Keratinocyte (primary cell): ENCODE data around the gene RAB3B. TPM values are rescaled to one million over a fixed set of nuclear protein-coding genes. Genes with fewer than 3 reads are reported as not detected.

Experiments used
- DNase-seq: peaks from one replicate; pipeline ENCODE4 v3.0.0-alpha.2; 2011; ENCODE audit warnings: low read depth, missing footprints, low spot score
- FAIRE-seq: peaks from 2 replicates; lab custom pipeline; 2011; peaks lifted over from hg19 to GRCh38; lab: Jason Lieb, UNC
- H2AFZ ChIP-seq: 2 replicates; pipeline ENCODE4 v1.6.0; 2012; ENCODE audit warnings: low read length, control low read depth, inconsistent platforms; ENCODE audit not compliant: control insufficient read depth
- H3K27ac ChIP-seq: 2 replicates; pipeline ENCODE4 v1.5.1; 2011; ENCODE audit warnings: low read length; ENCODE audit not compliant: control insufficient read depth, insufficient read depth
- H3K27me3 ChIP-seq: 3 replicates; pipeline ENCODE4 v1.6.0; 2011; ENCODE audit warnings: low read length; ENCODE audit not compliant: control insufficient read depth, insufficient read depth; ENCODE audit errors: extremely low read depth
- H3K36me3 ChIP-seq, 2 experiments: 2 replicates in 1 of 2; 3 replicates in 1 of 2; pipeline ENCODE4 v1.5.1; 2011; ENCODE audit warnings: low read length in 2 of 2, mild to moderate bottlenecking in 1 of 2; ENCODE audit not compliant: control insufficient read depth in 2 of 2, insufficient read depth in 2 of 2; ENCODE audit errors: extremely low read depth in 1 of 2
- H3K4me1 ChIP-seq: 3 replicates; pipeline ENCODE4 v1.5.1; 2011; ENCODE audit warnings: low read length; ENCODE audit not compliant: control insufficient read depth, insufficient read depth; ENCODE audit errors: extremely low read depth
- H3K4me2 ChIP-seq: 3 replicates; pipeline ENCODE4 v1.6.0; 2011; ENCODE audit warnings: low read depth, low read length; ENCODE audit not compliant: control insufficient read depth, insufficient read depth; ENCODE audit errors: extremely low read depth
- H3K4me3 ChIP-seq, 3 experiments: fragments of 200-600 bp in 1 of 3; sonication (generic) in 1 of 3; 2 replicates in 2 of 3; 3 replicates in 1 of 3; pipeline ENCODE4 v1.5.1; 2011 to 2016; ENCODE audit warnings: low read length in 3 of 3, mild to moderate bottlenecking in 3 of 3, control low read depth in 2 of 3, inconsistent platforms in 1 of 3, low read depth in 1 of 3, mixed read lengths in 1 of 3, mixed run types in 1 of 3, moderate library complexity in 1 of 3; ENCODE audit not compliant: control insufficient read depth in 2 of 3, insufficient read depth in 2 of 3; ENCODE audit errors: extremely low read depth in 1 of 3
- H3K79me2 ChIP-seq: 2 replicates; pipeline ENCODE4 v1.6.0; 2012; ENCODE audit warnings: low read length; ENCODE audit not compliant: control insufficient read depth, insufficient read depth
- H3K9ac ChIP-seq: 3 replicates; pipeline ENCODE4 v1.6.0; 2011; ENCODE audit warnings: low read length; ENCODE audit not compliant: control insufficient read depth, insufficient read depth; ENCODE audit errors: extremely low read depth
- H3K9me1 ChIP-seq: 3 replicates; pipeline ENCODE4 v1.6.0; 2011; ENCODE audit warnings: low read length; ENCODE audit not compliant: control insufficient read depth, insufficient read depth; ENCODE audit errors: extremely low read depth
- H3K9me3 ChIP-seq: 2 replicates; pipeline ENCODE4 v1.5.1; 2012; ENCODE audit warnings: low read depth, low read length; ENCODE audit not compliant: control insufficient read depth
- H4K20me1 ChIP-seq: 3 replicates; pipeline ENCODE4 v1.6.0; 2011; ENCODE audit warnings: low read length; ENCODE audit not compliant: control insufficient read depth, insufficient read depth; ENCODE audit errors: extremely low read depth
- CTCF ChIP-seq, 3 experiments: IDR thresholded peaks in 1 of 3; conservative IDR thresholded peaks in 1 of 3; optimal IDR thresholded peaks in 1 of 3; 2 replicates in 2 of 3; 3 replicates in 1 of 3; pipeline versions ENCODE3 to v1.5.1; 2011; ENCODE audit warnings: low read length in 3 of 3, mild to moderate bottlenecking in 3 of 3, moderate library complexity in 2 of 3, control low read depth in 1 of 3, inconsistent platforms in 1 of 3; ENCODE audit not compliant: insufficient read depth in 2 of 3; ENCODE audit errors: extremely low read depth in 1 of 3
- EZH2 ChIP-seq: IDR thresholded peaks from one replicate; pipeline ENCODE4 v1.6.1; 2012; ENCODE audit warnings: inconsistent platforms, mild to moderate bottlenecking, low read length, moderate library complexity
- dilution Hi-C: fragments of 300-500 bp; cut with MboI; formaldehyde crosslinking; loops from one replicate; pipeline ENCODE4 v1.7.0; 2020; ENCODE audit warnings: low sequenced_read_pairs; ENCODE audit not compliant: extremely low pct_ligation_motif_present
- polyA plus RNA-seq, 5 experiments: library from polyadenylated mRNA; depleted of rRNA in 3 of 5; stranded (reverse) in 3 of 5; stranded (forward) in 1 of 5; unstranded in 1 of 5; fragments of >200 nt; gene quantifications; 1 replicate in 1 of 5; 2 replicates in 3 of 5; 3 replicates in 1 of 5; pipeline versions ENCODE4 v1.2.1 to v1.2.3, GENCODE V29; 2011 to 2012; ENCODE audit warnings: missing spikeins in 2 of 5, low read depth in 1 of 5, low replicate concordance in 1 of 5

RAB3B gene
- polyA plus RNA-seq, 1 donor (not counting 4 experiments of a cell fraction or from before 2014, with no cell fraction given), result 2.6 TPM

- DNase-seq (no peak), FAIRE-seq (no peak)
- no peaks in the 10 kb centered on the region for H3K79me2 ChIP-seq
- H3K27ac ChIP-seq, result no peak overlapping the region
- peaks cover 5% of the 10 kb centered on the region for H3K4me1 ChIP-seq
- H3K4me2 ChIP-seq, result no peak overlapping the region
- H3K4me3 ChIP-seq, result no peak overlapping the region
- no peaks in the 10 kb centered on the region for H3K9me1 ChIP-seq
- no peaks in the 10 kb centered on the region for H3K36me3 ChIP-seq
- no peaks in the 10 kb centered on the region for H4K20me1 ChIP-seq
- H3K9me3 ChIP-seq, result peaks cover 3% of the 10 kb centered on the region
- H3K9ac ChIP-seq, result no peak overlapping the region
- TF ChIP-seq EZH2, result no peak
- TF ChIP-seq CTCF (optimal IDR thresholded peaks at IDR 0.05 in 1 of 3, IDR thresholded peaks at IDR 0.05 in 1 of 3, conservative IDR thresholded peaks at IDR 0.05 in 1 of 3; ENCODE audit: extremely low read depth in 1 of 3, insufficient read depth in 2 of 3, low read length in 3 of 3), result no peak
- dilution Hi-C loops, result no loop called here
- no peak overlapping the region for H2AFZ ChIP-seq
- H3K27me3 ChIP-seq, result no peaks in the 10 kb centered on the region
These were observed 53.4 kb downstream of the RAB3B start for GRCh38 chr1:51937112-51937511.

- Histone ChIP-seq H3K9me3 (peaks cover 2% of the 10 kb centered on the region), H3K79me2 (no peaks in the 10 kb centered on the region), H3K9ac (no peak overlapping the region), H3K4me3 (no peak overlapping the region), H3K9me1 (no peaks in the 10 kb centered on the region), H3K36me3 (no peaks in the 10 kb centered on the region), H3K4me1 (peaks cover 5% of the 10 kb centered on the region), H3K27ac (no peak overlapping the region), H3K27me3 (no peaks in the 10 kb centered on the region), H4K20me1 (no peaks in the 10 kb centered on the region), H2AFZ (no peak overlapping the region), H3K4me2 (no peak overlapping the region)
- dilution Hi-C loops, result no loop called here
- TF ChIP-seq CTCF (optimal IDR thresholded peaks at IDR 0.05 in 1 of 3, IDR thresholded peaks at IDR 0.05 in 1 of 3, conservative IDR thresholded peaks at IDR 0.05 in 1 of 3; ENCODE audit: extremely low read depth in 1 of 3, insufficient read depth in 2 of 3, low read length in 3 of 3) (peak in 2 of 3 experiments; percentile 44 to 55), EZH2 (no peak)
- DNase-seq (no peak), FAIRE-seq (no peak)
These were observed 54.0 kb downstream of the RAB3B start for GRCh38 chr1:51936531-51936930.
